ENCODE data around the gene WWC1. TPM values are rescaled to one million over a fixed set of nuclear protein-coding genes. Genes with fewer than 3 reads are reported as not detected.
"Not testable (repeated sequence)": the region's sequence is repeated elsewhere in the genome, so short reads cannot be mapped to it uniquely, and the experiment has no call there.

Gene WWC1
- total and polyA plus RNA-seq, 9 of the 15 experiments (the other 6 are each of a cell fraction or from before 2014, with no cell fraction given), result under 0.01 to 0.54 (median 0.42) TPM; not detected in 6

- TF ChIP-seq BCLAF1 (IDR thresholded peaks at IDR 0.05; ENCODE audit: borderline replicate concordance in 1 of 2, control insufficient read depth in 1 of 2, low read depth in 2 of 2, low read length in 1 of 2) (no peak), MECOM (CRISPR knock-in tag; IDR thresholded peaks at IDR 0.05) (no peak), NFIC (IDR thresholded peaks at IDR 0.05) (no peak), ZBTB43 (CRISPR knock-in tag; IDR thresholded peaks at IDR 0.05) (no peak), CEBPG (CRISPR knock-in tag; IDR thresholded peaks at IDR 0.05) (no peak), CEBPG (tag; conservative IDR thresholded peaks at IDR 0.05 in 1 of 2, IDR thresholded peaks at IDR 0.05 in 1 of 2) (no peak), CBFA2T2 (conservative IDR thresholded peaks at IDR 0.05) (no peak), MYC (IDR thresholded peaks at IDR 0.05; ENCODE audit: low read depth, low read length) (no peak), MYC (CRISPR knock-in tag; IDR thresholded peaks at IDR 0.05; ENCODE audit: borderline replicate concordance, low read depth) (no peak), SETDB1 (IDR thresholded peaks at IDR 0.05; ENCODE audit: low read length) (no peak), ZNF717 (CRISPR knock-in tag; IDR thresholded peaks at IDR 0.05) (no peak), U2AF1 (optimal IDR thresholded peaks at IDR 0.05; ENCODE audit: low read depth, low read length) (no peak), E2F1 (CRISPR knock-in tag; IDR thresholded peaks at IDR 0.05) (no peak), TEAD2 (tag; IDR thresholded peaks at IDR 0.05) (no peak)
These were observed 143.4 kb downstream of the WWC1 start (continued) for GRCh38 chr5:168434746-168435321.

GRCh38 chr5:168435340-168435739 lies 143.9 kb downstream of the WWC1 start:
- H3K27ac ChIP-seq (ENCODE audit: extremely low read depth, low read depth, low read length); H4K20me1 ChIP-seq (replicated peaks; ENCODE audit: control insufficient read depth, insufficient read depth, low read length); H3K4me3 ChIP-seq; ATAC-seq; H3K9ac ChIP-seq (ENCODE audit: insufficient read depth in 1 of 2, low read depth in 2 of 2, low read length in 2 of 2); intact Hi-C loops (cut with micrococcal nuclease); H3K9me3 ChIP-seq (replicated peaks; ENCODE audit: control insufficient read depth, insufficient read depth, low read depth, low read length); CTCF ChIA-PET (ENCODE audit: low intra/inter-chr PET ratio); H2AFZ ChIP-seq (ENCODE audit: low read depth, low read length); H3K79me2 ChIP-seq (ENCODE audit: control insufficient read depth, insufficient read depth, low read length); H3K9me1 ChIP-seq (ENCODE audit: control insufficient read depth, insufficient read depth, low read length); BruUV-seq (replicated peaks); FAIRE-seq; DNase-seq (ENCODE audit: extremely low read depth in 1 of 4, low spot score in 3 of 4); H3K36me3 ChIP-seq (ENCODE audit: control insufficient read depth, insufficient read depth, low read length); H3K4me1 ChIP-seq (replicated peaks in 1 of 2; ENCODE audit: control insufficient read depth in 2 of 2, insufficient read depth in 2 of 2, low read length in 2 of 2); H3K4me2 ChIP-seq (ENCODE audit: insufficient read depth, low read length): not testable (repeated sequence)
- WGBS (ENCODE audit: insufficient coverage, low coverage, missing lambda C conversion rate), result 0% methylated on average over 4 of the region's 4 CpGs
- POLR2A ChIA-PET, result interaction anchor here (0.7 kb wide), 1 partner anchor 132 kb away, joined by 3 read pairs; no protein-coding TSS in a partner anchor
- peaks cover 3 to 13% of the 10 kb centered on the region in 2 experiments; a peak in 3 of 5 replicates for H3K27me3 ChIP-seq (ENCODE audit: control insufficient read depth in 2 of 2, insufficient read depth in 2 of 2, low read length in 2 of 2)
- in situ Hi-C loops (cut with MboI), result loop anchor here (10.0 kb wide), 1 partner anchor 161 kb away; no protein-coding TSS in a partner anchor

All from K562 (cell line).